H1 (cell line): ENCODE measurements around the gene GINS3. TPM values are rescaled to one million over a fixed set of nuclear protein-coding genes. Genes with fewer than 3 reads are reported as not detected.

Experiments
- CTCF ChIA-PET: fragments of 300-600 bp; sonication (Branson Sonifier 250); formaldehyde crosslinking; loops from one replicate; lab custom pipeline; 2021; ENCODE audit not compliant: partially characterized antibody; lab: Charles Lee
- POLR2A ChIA-PET: fragments of 300-600 bp; sonication (Branson Sonifier 250); formaldehyde crosslinking; loops from one replicate; lab custom pipeline; 2021; ENCODE audit warnings: inconsistent platforms; ENCODE audit not compliant: partially characterized antibody; lab: Charles Lee
- DNase-seq, 2 experiments: peaks; one replicate each; pipeline versions ENCODE4 v3.0.0 to v3.0.0-alpha.2; 2010 to 2022; ENCODE audit warnings: low spot score in 2 of 2, low read depth in 1 of 2, mixed read lengths in 1 of 2
- FAIRE-seq: peaks from 2 replicates; lab custom pipeline; 2011; peaks lifted over from hg19 to GRCh38; lab: Jason Lieb, UNC
- H2AFZ ChIP-seq: 2 replicates; pipeline ENCODE4 v1.8.1; 2012; ENCODE audit warnings: low read length, inconsistent platforms
- H2AK5ac ChIP-seq: 2 replicates; pipeline ENCODE4 v1.6.1; 2013; ENCODE audit warnings: low read depth, low read length
- H2BK120ac ChIP-seq: replicated peaks from 2 replicates; pipeline ENCODE3; 2013; ENCODE audit warnings: low read depth, low read length, inconsistent platforms
- H2BK12ac ChIP-seq: 2 replicates; pipeline ENCODE4 v1.6.1; 2013; ENCODE audit warnings: low read depth, low read length
- H2BK15ac ChIP-seq: 2 replicates; pipeline ENCODE4 v1.6.1; 2013; ENCODE audit warnings: low read length
- H2BK20ac ChIP-seq: 2 replicates; pipeline ENCODE4 v1.6.1; 2013; ENCODE audit warnings: low read length
- H2BK5ac ChIP-seq: 2 replicates; pipeline ENCODE4 v1.6.1; 2013; ENCODE audit warnings: low read depth, low read length
- H3K14ac ChIP-seq: 2 replicates; pipeline ENCODE4 v1.6.1; 2013; ENCODE audit warnings: inconsistent platforms; ENCODE audit not compliant: insufficient read length
- H3K18ac ChIP-seq: 2 replicates; pipeline ENCODE4 v1.6.1; 2013; ENCODE audit warnings: low read length; ENCODE audit errors: extremely low read depth
- H3K23ac ChIP-seq: 2 replicates; pipeline ENCODE4 v1.6.1; 2013; ENCODE audit warnings: inconsistent platforms; ENCODE audit not compliant: insufficient read length
- H3K23me2 ChIP-seq: 2 replicates; pipeline ENCODE4 v1.6.1; 2013; ENCODE audit warnings: low read depth, low read length
- H3K27ac ChIP-seq: 2 replicates; pipeline ENCODE4 v1.6.1; 2011; ENCODE audit warnings: low read depth, low read length, inconsistent platforms
- H3K27me3 ChIP-seq, 4 experiments: replicated peaks in 1 of 4; 1 replicate in 1 of 4; 2 replicates in 3 of 4; pipeline versions ENCODE4 v1.6.1 to v1.8.1; 2011 to 2013; ENCODE audit warnings: low read length in 3 of 4, mild to moderate bottlenecking in 3 of 4, inconsistent platforms in 2 of 4, mixed read lengths in 2 of 4, moderate library complexity in 1 of 4; ENCODE audit not compliant: control insufficient read depth in 3 of 4, insufficient read depth in 3 of 4; ENCODE audit errors: extremely low read depth in 1 of 4
- H3K36me3 ChIP-seq, 4 experiments: 2 replicates each; pipeline versions ENCODE4 v1.6.1 to v1.8.1; 2011 to 2013; ENCODE audit warnings: mild to moderate bottlenecking in 4 of 4, low read length in 3 of 4, moderate library complexity in 2 of 4, control low read depth in 1 of 4, inconsistent platforms in 1 of 4; ENCODE audit not compliant: insufficient read depth in 4 of 4, control insufficient read depth in 2 of 4
- H3K4ac ChIP-seq: replicated peaks from 2 replicates; pipeline ENCODE3; 2013; ENCODE audit warnings: low read length, low read depth, mixed read lengths, inconsistent platforms; ENCODE audit not compliant: insufficient read length
- H3K4me1 ChIP-seq, 4 experiments: replicated peaks in 1 of 4; 1 replicate in 1 of 4; 2 replicates in 3 of 4; pipeline versions ENCODE4 v1.6.1 to v1.8.1; 2011 to 2013; ENCODE audit warnings: low read length in 3 of 4, inconsistent platforms in 2 of 4, mixed read lengths in 1 of 4; ENCODE audit not compliant: insufficient read depth in 4 of 4, control insufficient read depth in 3 of 4
- H3K4me2 ChIP-seq, 2 experiments: 2 replicates each; pipeline versions ENCODE4 v1.6.1 to v1.8.1; 2011 to 2013; ENCODE audit warnings: low read depth in 2 of 2, low read length in 2 of 2, control low read depth in 1 of 2, inconsistent platforms in 1 of 2, mild to moderate bottlenecking in 1 of 2; ENCODE audit not compliant: insufficient read depth in 1 of 2
- H3K4me3 ChIP-seq, 4 experiments: fragments of 200-600, 300-600 bp in 1 of 4; sonication (generic), shearing (Covaris generic), sonication (Bioruptor Twin) in 1 of 4; 2 replicates each; pipeline versions ENCODE4 v1.5.1 to v1.8.1; 2011 to 2016; ENCODE audit warnings: low read length in 4 of 4, low read depth in 3 of 4, control low read depth in 2 of 4, inconsistent platforms in 2 of 4, mild to moderate bottlenecking in 2 of 4, mixed read lengths in 1 of 4, moderate library complexity in 1 of 4; ENCODE audit not compliant: insufficient read depth in 2 of 4; ENCODE audit errors: extremely low read depth in 1 of 4
- H3K56ac ChIP-seq: replicated peaks from 2 replicates; pipeline ENCODE3; 2013; ENCODE audit warnings: low read depth, mild to moderate bottlenecking, mixed read lengths, low read length, inconsistent platforms; ENCODE audit not compliant: insufficient read length
- H3K79me1 ChIP-seq: 2 replicates; pipeline ENCODE4 v1.6.1; 2013; ENCODE audit warnings: low read depth, low read length, control low read depth
- H3K79me2 ChIP-seq, 2 experiments: 2 replicates each; pipeline versions ENCODE4 v1.6.1 to v1.8.1; 2012 to 2013; ENCODE audit warnings: low read length in 2 of 2, mild to moderate bottlenecking in 2 of 2, inconsistent platforms in 1 of 2; ENCODE audit not compliant: insufficient read depth in 2 of 2, control insufficient read depth in 1 of 2
- H3K9ac ChIP-seq, 4 experiments: replicated peaks in 1 of 4; 1 replicate in 1 of 4; 2 replicates in 3 of 4; pipeline versions ENCODE4 v1.6.1 to v1.8.1; 2011 to 2013; ENCODE audit warnings: low read depth in 3 of 4, low read length in 3 of 4, control low read depth in 2 of 4, mild to moderate bottlenecking in 2 of 4, moderate library complexity in 2 of 4, inconsistent platforms in 1 of 4; ENCODE audit errors: extremely low read depth in 1 of 4
- H3K9me3 ChIP-seq, 2 experiments: 2 replicates each; pipeline versions ENCODE4 v1.6.1 to v1.8.1; 2012 to 2013; ENCODE audit warnings: mild to moderate bottlenecking in 2 of 2, moderate library complexity in 2 of 2, control low read depth in 1 of 2, inconsistent platforms in 1 of 2, low read depth in 1 of 2, low read length in 1 of 2, mixed read lengths in 1 of 2; ENCODE audit not compliant: insufficient read depth in 2 of 2
- H4K20me1 ChIP-seq, 2 experiments: replicated peaks in 1 of 2; 2 replicates each; pipeline versions ENCODE3 to v1.8.1; 2011 to 2013; ENCODE audit warnings: inconsistent platforms in 2 of 2, low read length in 2 of 2, mild to moderate bottlenecking in 1 of 2; ENCODE audit not compliant: insufficient read depth in 2 of 2, control insufficient read depth in 1 of 2
- H4K5ac ChIP-seq: 2 replicates; pipeline ENCODE4 v1.6.1; 2013; ENCODE audit warnings: low read length, low read depth, mixed read lengths, inconsistent platforms; ENCODE audit not compliant: insufficient read length
- H4K8ac ChIP-seq: 2 replicates; pipeline ENCODE4 v1.8.0; 2013; ENCODE audit warnings: mild to moderate bottlenecking, moderate library complexity, low read length, inconsistent platforms; ENCODE audit not compliant: insufficient read depth; ENCODE audit errors: extremely low read depth
- H4K91ac ChIP-seq: replicated peaks from 2 replicates; pipeline ENCODE3; 2013; ENCODE audit warnings: low read length, mixed read lengths, inconsistent platforms; ENCODE audit not compliant: insufficient read length
- SIN3A ChIP-seq, 2 experiments: IDR thresholded peaks in 1 of 2; conservative IDR thresholded peaks in 1 of 2; 2 replicates each; pipeline ENCODE4 v1.6.1; 2011 to 2012; ENCODE audit warnings: low read length in 2 of 2, improper control_type of control experiment in 1 of 2, low read depth in 1 of 2, mild to moderate bottlenecking in 1 of 2
- TAF1 ChIP-seq: IDR thresholded peaks from 2 replicates; pipeline ENCODE4 v1.6.1; 2011; ENCODE audit warnings: mild to moderate bottlenecking, low read depth, low read length
- WGBS, 2 experiments: shearing (Covaris generic) in 1 of 2; methylation state at CpG; one replicate each; pipeline versions ENCODE4 v1.1.6 to v1.1.7; 2013 to 2015; ENCODE audit warnings: low lambda C conversion rate in 2 of 2, mixed read lengths in 2 of 2, inconsistent platforms in 1 of 2, low coverage in 1 of 2, missing lambda C conversion rate in 1 of 2; ENCODE audit not compliant: insufficient replicate concordance in 2 of 2, insufficient coverage in 1 of 2, insufficient read length in 1 of 2; ENCODE audit errors: extremely low coverage in 1 of 2, missing lambda C conversion rate in 1 of 2; 5-methylcytosine and 5-hydroxymethylcytosine counted together
- polyA plus RNA-seq, 7 experiments: library from polyadenylated mRNA; depleted of rRNA in 3 of 7; stranded (reverse) in 5 of 7; unstranded in 2 of 7; fragments of >200 nt in 5 of 7; fragments of 200-250 nt in 2 of 7; gene quantifications; 1 replicate in 5 of 7; 2 replicates in 1 of 7; 4 replicates in 1 of 7; pipeline versions ENCODE4 v1.2.1 to v1.2.3, GENCODE V29; 2011 to 2013; ENCODE audit warnings: missing spikeins in 2 of 7, mixed read lengths in 2 of 7
- total RNA-seq: library from RNA; stranded (reverse); fragmentation: NEBNext Ultra II Directional; extraction: Animal tissue kit (Norgen Biotek cat#: 25700); gene quantifications from 2 replicates; pipeline ENCODE4 v1.2.1, GENCODE V29; 2021

The GINS3 gene
- total and polyA plus RNA-seq, 2 of the 8 experiments (the other 6 are each of a cell fraction or from before 2014, with no cell fraction given): 12.9 to 15.4 TPM

GRCh38 chr16:58385218-58385773 lies 7.0 kb upstream of the GINS3 start:
- CTCF ChIA-PET: interaction anchor here (1.0 to 1.4 kb wide), 3 partner anchors 11 to 49 kb away, joined by 3 to 4 read pairs (median 4); no protein-coding TSS in a partner anchor
- no peak for FAIRE-seq
- H4K8ac ChIP-seq: no peak overlapping the region
- TF ChIP-seq TAF1 (no peak), SIN3A (conservative IDR thresholded peaks at IDR 0.05 in 1 of 2, IDR thresholded peaks at IDR 0.05 in 1 of 2; ENCODE audit: low read depth in 1 of 2, low read length in 2 of 2) (no peak)

More at GRCh38 chr16:58385218-58385773, 7.0 kb upstream of the GINS3 start:
- Histone ChIP-seq H3K14ac (no peak overlapping the region), H2BK5ac (no peak overlapping the region), H2BK15ac (no peak overlapping the region), H3K9ac (no peak overlapping the region), H2BK120ac (no peak overlapping the region), H3K23ac (no peak overlapping the region), H4K91ac (no peak overlapping the region), H3K27me3 (peaks cover 0 to 4% (median 0%) of the 10 kb centered on the region in 4 experiments; a peak in 3 of 7 replicates), H3K4ac (no peak overlapping the region), H3K79me2 (no peaks in the 10 kb centered on the region), H2BK12ac (no peak overlapping the region), H3K4me3 (no peak overlapping the region), H3K56ac (no peak overlapping the region), H2BK20ac (no peak overlapping the region), H4K20me1 (no peaks in the 10 kb centered on the region), H3K9me3 (no peaks in the 10 kb centered on the region), H4K5ac (no peak overlapping the region), H3K18ac (no peak overlapping the region), H3K27ac (no peak overlapping the region), H3K36me3 (no peaks in the 10 kb centered on the region), H3K79me1 (no peaks in the 10 kb centered on the region), H3K4me2 (no peak overlapping the region), H2AK5ac (no peak overlapping the region), H2AFZ (no peak overlapping the region), H3K4me1 (no peaks in the 10 kb centered on the region), H3K23me2 (no peaks in the 10 kb centered on the region)
- no peak for DNase-seq
- WGBS, 2 experiments: 83% methylated on average over 7 of the region's 7 CpGs; no CpG with 5 or more reads in 1 of the 2 experiments
- POLR2A ChIA-PET: no interaction called here
